Liver (tissue), 3 donors: ENCODE data around the gene SERPINI2.

ENCODE experiments used
- FOXA1 ChIP-seq: IDR thresholded peaks from 2 replicates; pipeline ENCODE4 v1.6.1; 2016; ENCODE audit warnings: antibody characterized with exemption
- JUND ChIP-seq, 2 donors: IDR thresholded peaks; 2 replicates each; pipeline ENCODE4 v1.6.1; 2016; ENCODE audit warnings: antibody characterized with exemption in 2 of 2
- RAD21 ChIP-seq, 2 donors: IDR thresholded peaks; 2 replicates each; pipeline ENCODE4 v1.6.1; 2016; ENCODE audit warnings: antibody characterized with exemption in 2 of 2, mild to moderate bottlenecking in 2 of 2
- TF ChIP-seq, protein P1 (sequence below): fragments of 150-350 bp; IDR thresholded peaks from 2 replicates; pipeline ENCODE4 v1.5.1; 2017; ENCODE audit warnings: improper control_type of control experiment, low read depth, low read length; ENCODE audit not compliant: missing input control
- TF ChIP-seq, protein P2 (sequence below): IDR thresholded peaks from 2 replicates; pipeline ENCODE4 v1.6.1; 2016; ENCODE audit warnings: antibody characterized with exemption
- donor health status: healthy.
- donor health status: healthy.

DNA sequence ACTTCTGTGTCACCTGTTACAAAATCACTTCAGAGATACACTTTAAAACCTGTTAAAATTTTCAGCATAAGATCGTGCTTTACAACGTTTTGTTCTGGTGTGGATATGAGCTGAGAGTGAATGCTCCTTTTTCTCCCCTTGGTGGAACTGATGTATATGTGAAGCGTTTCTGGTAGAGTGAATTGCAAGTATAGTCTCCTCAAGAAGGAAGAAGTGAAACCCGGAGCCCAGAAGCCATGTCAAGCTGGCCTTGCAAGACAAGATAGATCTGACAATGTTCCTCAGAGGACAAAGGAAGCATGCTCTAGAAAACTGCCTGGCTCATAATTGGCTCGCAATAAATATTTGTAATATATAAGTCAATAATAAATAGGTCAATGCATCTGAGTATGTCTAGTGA, 23.6 kb downstream of the SERPINI2 start:
- TF ChIP-seq, protein P1, sequence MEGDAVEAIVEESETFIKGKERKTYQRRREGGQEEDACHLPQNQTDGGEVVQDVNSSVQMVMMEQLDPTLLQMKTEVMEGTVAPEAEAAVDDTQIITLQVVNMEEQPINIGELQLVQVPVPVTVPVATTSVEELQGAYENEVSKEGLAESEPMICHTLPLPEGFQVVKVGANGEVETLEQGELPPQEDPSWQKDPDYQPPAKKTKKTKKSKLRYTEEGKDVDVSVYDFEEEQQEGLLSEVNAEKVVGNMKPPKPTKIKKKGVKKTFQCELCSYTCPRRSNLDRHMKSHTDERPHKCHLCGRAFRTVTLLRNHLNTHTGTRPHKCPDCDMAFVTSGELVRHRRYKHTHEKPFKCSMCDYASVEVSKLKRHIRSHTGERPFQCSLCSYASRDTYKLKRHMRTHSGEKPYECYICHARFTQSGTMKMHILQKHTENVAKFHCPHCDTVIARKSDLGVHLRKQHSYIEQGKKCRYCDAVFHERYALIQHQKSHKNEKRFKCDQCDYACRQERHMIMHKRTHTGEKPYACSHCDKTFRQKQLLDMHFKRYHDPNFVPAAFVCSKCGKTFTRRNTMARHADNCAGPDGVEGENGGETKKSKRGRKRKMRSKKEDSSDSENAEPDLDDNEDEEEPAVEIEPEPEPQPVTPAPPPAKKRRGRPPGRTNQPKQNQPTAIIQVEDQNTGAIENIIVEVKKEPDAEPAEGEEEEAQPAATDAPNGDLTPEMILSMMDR: no peak
- no peak for TF ChIP-seq FOXA1
- no peak for TF ChIP-seq RAD21 (IDR thresholded peaks at IDR 0.05)
- TF ChIP-seq, protein P2, sequence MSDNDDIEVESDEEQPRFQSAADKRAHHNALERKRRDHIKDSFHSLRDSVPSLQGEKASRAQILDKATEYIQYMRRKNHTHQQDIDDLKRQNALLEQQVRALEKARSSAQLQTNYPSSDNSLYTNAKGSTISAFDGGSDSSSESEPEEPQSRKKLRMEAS: no peak
- TF ChIP-seq JUND (IDR thresholded peaks at IDR 0.05): no peak
